UCSD-AML1 (cell line): ENCODE results near the gene RAPGEF1.

Source experiments
- DNase-seq: peaks from one replicate; lab custom pipeline; 2025; ENCODE audit not compliant: unreplicated experiment; lab: John Stamatoyannopoulos, UW

RAPGEF1 gene

GRCh38 chr9:131707733-131708157 lies 32.1 kb downstream of the RAPGEF1 start:
- DNase-seq: no peak

- no peak for DNase-seq
These were observed 32.8 kb downstream of the RAPGEF1 start for GRCh38 chr9:131707050-131707449.

GRCh38 chr9:131706608-131706970 lies 33.3 kb downstream of the RAPGEF1 start:
- DNase-seq: no peak

- DNase-seq: no peak
These were observed 34.9 kb downstream of the RAPGEF1 start for GRCh38 chr9:131704988-131705387.

GRCh38 chr9:131704141-131704983 lies 35.5 kb downstream of the RAPGEF1 start:
- no peak for DNase-seq

GRCh38 chr9:131703697-131704096 lies 36.2 kb downstream of the RAPGEF1 start:
- DNase-seq: no peak

GRCh38 chr9:131702911-131703310 lies 37.0 kb downstream of the RAPGEF1 start:
- DNase-seq: no peak

- DNase-seq: no peak
These were observed 38.0 kb downstream of the RAPGEF1 start for GRCh38 chr9:131701789-131702337.

- DNase-seq: no peak
These were observed 38.5 kb downstream of the RAPGEF1 start for GRCh38 chr9:131701436-131701781.

GRCh38 chr9:131700765-131701435 lies 39.0 kb downstream of the RAPGEF1 start:
- no peak for DNase-seq

GRCh38 chr9:131700076-131700475 lies 39.8 kb downstream of the RAPGEF1 start:
- no peak for DNase-seq

- DNase-seq: no peak
These were observed 41.3 kb downstream of the RAPGEF1 start for GRCh38 chr9:131698618-131698985.

GRCh38 chr9:131697908-131698617 lies 41.8 kb downstream of the RAPGEF1 start:
- no peak for DNase-seq

GRCh38 chr9:131697097-131697496 lies 42.8 kb downstream of the RAPGEF1 start:
- no peak for DNase-seq

GRCh38 chr9:131695836-131696460 lies 43.9 kb downstream of the RAPGEF1 start:
- no peak for DNase-seq

- DNase-seq: no peak
These were observed 44.5 kb downstream of the RAPGEF1 start for GRCh38 chr9:131695366-131695765.

GRCh38 chr9:131693651-131694597 lies 46.0 kb downstream of the RAPGEF1 start:
- no peak for DNase-seq

GRCh38 chr9:131692612-131693562 lies 47.0 kb downstream of the RAPGEF1 start:
- no peak for DNase-seq
